Subcutaneous abdominal adipose tissue (tissue), 5 donors: Measurements from ENCODE around the gene SPNS2.
A peak's percentile ranks its signal among the peaks of the same experiment; 100 is the strongest.

Source experiments
- H3K27ac ChIP-seq: one replicate; pipeline ENCODE4 v1.7.0; 2013; ENCODE audit warnings: low read depth, mild to moderate bottlenecking, inconsistent platforms, low read length, moderate library complexity
- H3K27me3 ChIP-seq, 5 donors: one replicate each; pipeline ENCODE4 v1.7.0; 2013; ENCODE audit warnings: low read length in 5 of 5, inconsistent platforms in 1 of 5; ENCODE audit not compliant: control insufficient read depth in 5 of 5, insufficient read depth in 4 of 5
- H3K36me3 ChIP-seq, 5 donors: one replicate each; pipeline ENCODE4 v1.7.0; 2013; ENCODE audit warnings: low read length in 5 of 5; ENCODE audit not compliant: control insufficient read depth in 5 of 5, insufficient read depth in 5 of 5
- H3K4me1 ChIP-seq, 5 donors: one replicate each; pipeline ENCODE4 v1.7.0; 2013; ENCODE audit warnings: low read length in 5 of 5, mild to moderate bottlenecking in 3 of 5, moderate library complexity in 1 of 5; ENCODE audit not compliant: control insufficient read depth in 5 of 5, insufficient read depth in 5 of 5
- H3K4me3 ChIP-seq, 5 donors: one replicate each; pipeline ENCODE4 v1.7.0; 2013; ENCODE audit warnings: low read length in 5 of 5, low read depth in 1 of 5
- H3K9ac ChIP-seq, 5 donors: one replicate each; pipeline ENCODE4 v1.7.0; 2013; ENCODE audit warnings: low read length in 5 of 5, mild to moderate bottlenecking in 4 of 5, moderate library complexity in 3 of 5
- H3K9me3 ChIP-seq, 5 donors: one replicate each; pipeline ENCODE4 v1.7.0; 2013; ENCODE audit warnings: low read length in 5 of 5; ENCODE audit not compliant: control insufficient read depth in 5 of 5
- donor health status: healthy.
- donor health status: healthy.
- donor health status: healthy.
- donor health status: healthy.
- donor health status: healthy.

SPNS2 gene

GRCh38 chr17:4549781-4550533 is 51.3 kb downstream of the SPNS2 start:
- H3K4me1 ChIP-seq: peaks cover 3 to 16% (median 13%) of the 10 kb centered on the region in 5 donors
- H3K4me3 ChIP-seq: no peak overlapping the region
- no peaks in the 10 kb centered on the region for H3K9me3 ChIP-seq
- H3K36me3 ChIP-seq: peaks cover 0 to 88% (median 79%) of the 10 kb centered on the region in 5 donors
- H3K27ac ChIP-seq: no peak overlapping the region
- no peak overlapping the region for H3K9ac ChIP-seq
- H3K27me3 ChIP-seq: no peaks in the 10 kb centered on the region

GRCh38 chr17:4550534-4551039 is 51.9 kb downstream of the SPNS2 start:
- Histone ChIP-seq H3K9me3 (no peaks in the 10 kb centered on the region), H3K27ac (no peak overlapping the region), H3K9ac (no peak overlapping the region), H3K27me3 (no peaks in the 10 kb centered on the region), H3K4me1 (peaks cover 3 to 21% (median 16%) of the 10 kb centered on the region in 5 donors), H3K36me3 (peaks cover 0 to 82% (median 72%) of the 10 kb centered on the region in 5 donors), H3K4me3 (no peak overlapping the region)

GRCh38 chr17:4551141-4551540 is 52.5 kb downstream of the SPNS2 start:
- no peak overlapping the region for H3K9ac ChIP-seq
- peaks cover 0 to 76% (median 70%) of the 10 kb centered on the region in 5 donors for H3K36me3 ChIP-seq
- no peak overlapping the region for H3K27ac ChIP-seq
- H3K4me3 ChIP-seq: no peak overlapping the region
- H3K4me1 ChIP-seq: peaks cover 3 to 27% (median 22%) of the 10 kb centered on the region in 5 donors
- no peaks in the 10 kb centered on the region for H3K27me3 ChIP-seq
- H3K9me3 ChIP-seq: no peaks in the 10 kb centered on the region

GRCh38 chr17:4551796-4552525 is 53.3 kb downstream of the SPNS2 start:
- H3K9ac ChIP-seq: no peak overlapping the region
- H3K27ac ChIP-seq: no peak overlapping the region
- no peak overlapping the region for H3K4me3 ChIP-seq
- no peaks in the 10 kb centered on the region for H3K27me3 ChIP-seq
- peaks cover 0 to 68% (median 64%) of the 10 kb centered on the region in 5 donors for H3K36me3 ChIP-seq
- H3K4me1 ChIP-seq: peaks cover 3 to 27% (median 23%) of the 10 kb centered on the region in 5 donors
- no peaks in the 10 kb centered on the region for H3K9me3 ChIP-seq

- H3K4me3 ChIP-seq: no peak overlapping the region
- peaks cover 3 to 27% (median 23%) of the 10 kb centered on the region in 5 donors for H3K4me1 ChIP-seq
- H3K36me3 ChIP-seq: peaks cover 0 to 51% (median 47%) of the 10 kb centered on the region in 5 donors
- H3K9me3 ChIP-seq: no peaks in the 10 kb centered on the region
- H3K9ac ChIP-seq: no peak overlapping the region
- no peaks in the 10 kb centered on the region for H3K27me3 ChIP-seq
- no peak overlapping the region for H3K27ac ChIP-seq
Measured at GRCh38 chr17:4553669-4554068, 55.0 kb downstream of the SPNS2 start.

- no peaks in the 10 kb centered on the region for H3K9me3 ChIP-seq
- peak overlapping the region; percentile 77 for H3K27ac ChIP-seq
- H3K4me3 ChIP-seq: peak overlapping the region; percentile 61 to 95 (median 87)
- H3K27me3 ChIP-seq: no peaks in the 10 kb centered on the region
- peaks cover 0 to 42% (median 38%) of the 10 kb centered on the region in 5 donors for H3K36me3 ChIP-seq
- peak overlapping the region in 4 of 5 donors; percentile 52 to 81 (median 74) for H3K9ac ChIP-seq
- peaks cover 3 to 27% (median 23%) of the 10 kb centered on the region in 5 donors for H3K4me1 ChIP-seq
Measured at GRCh38 chr17:4554441-4554996, 55.8 kb downstream of the SPNS2 start.

- H3K4me1 ChIP-seq: peaks cover 3 to 27% (median 23%) of the 10 kb centered on the region in 5 donors
- peak within 1 kb of the TSS; percentile 86 to 95 (median 89) for H3K4me3 ChIP-seq
- no peaks in the 10 kb centered on the region for H3K27me3 ChIP-seq
- H3K27ac ChIP-seq: peak within 1 kb of the TSS; percentile 77
- no peaks in the 10 kb centered on the region for H3K9me3 ChIP-seq
- H3K36me3 ChIP-seq: peaks cover 0 to 36% (median 31%) of the 10 kb centered on the region in 5 donors
- peak within 1 kb of the TSS; percentile 52 to 81 (median 74) for H3K9ac ChIP-seq
Measured at GRCh38 chr17:4554997-4555799, 56.5 kb downstream of the SPNS2 start, which contains the start of gene MYBBP1A. Gene MYBBP1A (minus strand): TSS chr17:4555384. CDS start chr17:4555324, 60 bp downstream.

GRCh38 chr17:4555873-4556759 is 57.4 kb downstream of the SPNS2 start:
- Histone ChIP-seq H3K9ac (peak overlapping the region; percentile 48 to 81 (median 74)), H3K27ac (peak overlapping the region; percentile 77), H3K4me3 (peak overlapping the region; percentile 86 to 95 (median 89)), H3K4me1 (peaks cover 3 to 33% (median 23%) of the 10 kb centered on the region in 5 donors), H3K36me3 (peaks cover 0 to 27% (median 22%) of the 10 kb centered on the region in 5 donors), H3K9me3 (no peaks in the 10 kb centered on the region), H3K27me3 (no peaks in the 10 kb centered on the region)
